Retinal pigment epithelial cell (primary cell): ENCODE measurements around the gene MMP3.

ENCODE experiments used
- DNase-seq: peaks from one replicate; pipeline ENCODE4 v3.0.0-alpha.2; 2010; ENCODE audit warnings: low read depth
- H3K4me3 ChIP-seq: 2 replicates; pipeline ENCODE4 v1.5.1; 2011; ENCODE audit warnings: mild to moderate bottlenecking, low read length, control low read depth, moderate library complexity
- TF ChIP-seq, protein P1 (sequence below): conservative IDR thresholded peaks from 2 replicates; pipeline ENCODE4 v1.5.1; 2011; ENCODE audit warnings: low read depth, low read length, control low read depth, inconsistent platforms

Gene MMP3

DNA sequence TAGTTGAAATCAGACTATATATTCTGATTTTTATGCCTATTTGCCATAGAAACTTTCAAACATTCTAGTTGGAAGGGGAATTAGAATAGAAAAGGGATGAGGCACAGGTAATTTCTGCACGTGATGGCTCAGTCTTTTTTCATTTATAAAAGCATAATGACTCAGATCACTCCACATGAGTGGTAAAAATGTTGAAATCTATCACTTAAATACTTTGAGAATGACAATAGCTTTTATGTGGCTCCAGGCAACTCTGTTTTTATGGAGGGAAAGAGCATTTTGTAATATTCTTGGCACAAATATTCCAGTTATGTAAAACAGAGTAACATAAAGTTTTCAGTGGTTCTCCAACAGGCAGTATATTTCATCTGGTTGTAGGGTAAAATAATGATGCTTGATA, 5.9 kb upstream of the MMP3 start:
- no peak for DNase-seq
- TF ChIP-seq, protein P1, sequence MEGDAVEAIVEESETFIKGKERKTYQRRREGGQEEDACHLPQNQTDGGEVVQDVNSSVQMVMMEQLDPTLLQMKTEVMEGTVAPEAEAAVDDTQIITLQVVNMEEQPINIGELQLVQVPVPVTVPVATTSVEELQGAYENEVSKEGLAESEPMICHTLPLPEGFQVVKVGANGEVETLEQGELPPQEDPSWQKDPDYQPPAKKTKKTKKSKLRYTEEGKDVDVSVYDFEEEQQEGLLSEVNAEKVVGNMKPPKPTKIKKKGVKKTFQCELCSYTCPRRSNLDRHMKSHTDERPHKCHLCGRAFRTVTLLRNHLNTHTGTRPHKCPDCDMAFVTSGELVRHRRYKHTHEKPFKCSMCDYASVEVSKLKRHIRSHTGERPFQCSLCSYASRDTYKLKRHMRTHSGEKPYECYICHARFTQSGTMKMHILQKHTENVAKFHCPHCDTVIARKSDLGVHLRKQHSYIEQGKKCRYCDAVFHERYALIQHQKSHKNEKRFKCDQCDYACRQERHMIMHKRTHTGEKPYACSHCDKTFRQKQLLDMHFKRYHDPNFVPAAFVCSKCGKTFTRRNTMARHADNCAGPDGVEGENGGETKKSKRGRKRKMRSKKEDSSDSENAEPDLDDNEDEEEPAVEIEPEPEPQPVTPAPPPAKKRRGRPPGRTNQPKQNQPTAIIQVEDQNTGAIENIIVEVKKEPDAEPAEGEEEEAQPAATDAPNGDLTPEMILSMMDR, result no peak
- H3K4me3 ChIP-seq, result no peak overlapping the region

DNA sequence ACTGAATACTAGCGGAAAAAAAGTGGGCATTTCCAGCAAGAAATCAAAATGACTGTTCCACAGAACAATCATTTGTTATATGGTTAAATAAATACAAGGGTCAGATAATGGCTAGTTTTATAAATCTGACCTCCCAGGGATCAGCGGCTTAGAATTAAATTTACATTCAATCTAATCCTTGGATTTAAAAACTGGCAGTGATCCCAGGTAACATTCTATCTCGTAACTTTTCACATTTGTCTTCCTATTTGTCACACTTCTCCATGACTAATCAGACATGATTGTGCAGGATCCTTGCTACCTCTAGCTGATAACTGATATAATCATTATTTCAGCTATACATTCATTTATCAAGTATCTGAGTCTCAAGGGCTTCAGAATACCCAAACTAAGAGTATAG, 2.9 kb upstream of the MMP3 start:
- TF ChIP-seq, protein P1, result no peak
- H3K4me3 ChIP-seq, result no peak overlapping the region
- peak; percentile 50 for DNase-seq

DNA sequence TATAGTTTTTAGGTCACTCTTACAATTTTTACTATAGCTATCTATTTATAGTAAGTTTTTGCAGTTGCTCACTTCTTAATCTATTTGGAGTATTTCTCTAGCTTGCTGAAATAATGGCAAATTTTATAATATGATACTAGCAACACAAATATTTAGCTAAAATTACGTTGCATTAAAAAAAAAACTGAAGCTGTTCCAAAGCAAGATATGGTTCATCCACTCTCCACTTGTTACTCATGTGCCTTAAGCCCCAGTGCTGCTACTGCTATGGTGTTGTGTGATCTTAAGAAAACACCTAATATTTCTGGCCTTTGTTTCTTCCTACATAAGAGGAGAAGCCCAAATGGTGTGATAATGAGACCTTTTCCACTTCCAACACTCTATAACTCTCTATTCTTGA, 479 bp downstream of the MMP3 start:
- DNase-seq, result no peak
- TF ChIP-seq, protein P1, result no peak
- H3K4me3 ChIP-seq, result no peak overlapping the region

DNA sequence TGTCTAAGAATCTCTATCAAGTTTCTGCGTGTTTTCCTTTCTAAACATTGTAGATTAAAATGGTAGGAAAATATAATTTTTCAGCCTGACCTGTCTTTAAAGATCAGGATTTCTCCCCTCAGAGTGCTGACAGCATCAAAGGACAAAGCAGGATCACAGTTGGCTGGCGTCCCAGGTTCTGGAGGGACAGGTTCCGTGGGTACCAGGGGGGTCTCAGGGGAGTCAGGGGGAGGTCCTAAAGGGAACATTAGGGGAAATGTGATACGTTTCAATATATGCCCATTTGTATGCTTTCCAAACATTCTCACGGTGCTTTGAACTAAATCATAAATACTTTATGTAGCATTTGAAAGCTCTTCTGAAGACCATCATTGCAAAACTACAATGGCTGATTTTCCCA, 3.4 kb downstream of the MMP3 start:
- no peak overlapping the region for H3K4me3 ChIP-seq
- no peak for DNase-seq
- TF ChIP-seq, protein P1, result no peak

DNA sequence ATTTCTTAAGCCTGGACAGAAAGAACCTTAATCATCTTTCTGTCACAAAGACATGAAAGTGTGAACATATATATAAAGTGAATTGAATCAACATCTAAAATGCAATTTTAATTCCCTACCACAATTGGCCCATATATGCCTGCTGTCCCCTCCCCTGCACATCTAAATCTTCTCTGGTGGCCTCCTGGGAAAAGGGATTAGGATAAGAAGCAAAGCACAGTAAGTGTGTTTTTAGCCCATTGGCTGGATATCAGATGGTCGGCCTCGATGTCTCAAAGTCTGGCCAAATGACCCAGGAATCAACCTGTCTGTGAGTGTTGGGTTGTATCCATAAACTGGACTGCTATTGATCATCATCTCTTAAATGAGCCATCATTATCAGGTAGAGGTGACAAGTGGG, 5.8 kb downstream of the MMP3 start:
- no peak overlapping the region for H3K4me3 ChIP-seq
- no peak for DNase-seq
- TF ChIP-seq, protein P1, result no peak

DNA sequence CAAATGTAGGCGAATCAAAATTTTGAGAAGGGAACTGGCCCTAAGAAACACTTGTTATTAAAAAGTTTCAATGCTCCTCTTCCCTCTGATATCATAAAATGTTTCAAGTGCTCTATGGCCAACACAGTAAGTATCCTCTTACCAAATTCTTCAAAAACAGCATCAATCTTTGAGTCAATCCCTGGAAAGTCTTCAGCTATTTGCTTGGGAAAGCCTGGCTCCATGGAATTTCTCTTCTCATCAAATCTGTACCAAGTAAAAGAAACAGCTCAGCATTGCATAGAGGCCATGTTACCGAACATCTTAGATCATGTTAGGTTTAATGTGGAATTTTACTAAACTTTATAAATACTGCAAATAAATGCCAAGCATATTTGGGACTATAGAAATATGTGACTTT, 6.3 kb downstream of the MMP3 start:
- H3K4me3 ChIP-seq, result no peak overlapping the region
- TF ChIP-seq, protein P1, result no peak
- DNase-seq, result no peak

DNA sequence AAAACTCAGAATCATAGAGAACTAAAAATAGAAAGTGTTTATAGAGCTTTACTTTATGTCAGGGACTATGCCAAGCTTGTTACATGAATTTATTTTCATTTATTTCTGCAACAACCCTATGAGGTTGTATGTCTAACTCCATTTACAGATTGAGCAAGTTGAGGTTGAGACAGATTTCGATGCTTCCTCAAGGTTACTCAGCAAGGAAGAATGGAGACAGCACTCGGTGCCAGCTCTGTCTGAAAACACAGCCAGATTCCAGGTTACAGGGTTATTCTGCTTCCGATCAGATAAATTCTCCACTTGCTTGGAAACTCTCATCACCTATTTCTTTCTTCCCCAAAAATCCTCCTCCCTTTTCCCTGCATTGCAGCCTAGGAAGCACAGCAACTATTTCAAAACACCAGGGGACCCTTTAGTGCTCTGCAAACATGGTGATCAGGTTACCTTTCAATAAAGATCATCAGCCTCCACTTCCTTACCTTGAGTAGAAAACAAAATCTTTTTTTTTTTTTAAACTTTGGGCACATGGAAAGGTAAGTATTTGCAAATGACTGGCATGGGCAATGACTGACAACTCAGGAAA, 7.0 kb downstream of the MMP3 start:
- TF ChIP-seq, protein P1, result no peak
- H3K4me3 ChIP-seq, result no peak overlapping the region
- DNase-seq, result peak; percentile 21
